ENCODE measurements around the gene BRK1. TPM values are rescaled to one million over a fixed set of nuclear protein-coding genes. Genes with fewer than 3 reads are reported as not detected.

The BRK1 gene
- total RNA-seq, 1 donor from 2014 or later: 203 TPM

Other genes with a start within 250 kb of the BRK1 start
- gene CIDEC, start 235.4 kb upstream of the BRK1 start, total RNA-seq (ENCODE audit: unreplicated experiment): not detected
- 26.6 TPM for gene JAGN1, start 225.1 kb upstream of the BRK1 start, total RNA-seq (ENCODE audit: unreplicated experiment)
- 0.74 TPM for gene IL17RE, start 212.8 kb upstream of the BRK1 start, total RNA-seq (ENCODE audit: unreplicated experiment)
- 17.5 TPM for gene IL17RC, start 198.6 kb upstream of the BRK1 start, total RNA-seq (ENCODE audit: unreplicated experiment)
- gene CRELD1, start 181.8 kb upstream of the BRK1 start, total RNA-seq (ENCODE audit: unreplicated experiment): 30.7 TPM
- 1.9 TPM for gene PRRT3, start 163.3 kb upstream of the BRK1 start, total RNA-seq (ENCODE audit: unreplicated experiment)
- gene EMC3, start 128.8 kb upstream of the BRK1 start, total RNA-seq (ENCODE audit: unreplicated experiment): 45.4 TPM
- 14.5 TPM for gene FANCD2, start 89.2 kb upstream of the BRK1 start, total RNA-seq (ENCODE audit: unreplicated experiment)
- not detected for gene FANCD2OS, start 7.4 kb upstream of the BRK1 start, total RNA-seq (ENCODE audit: unreplicated experiment)
- 66.3 TPM for gene VHL, start 26.1 kb downstream of the BRK1 start, total RNA-seq (ENCODE audit: unreplicated experiment)
- 1.1 TPM for gene IRAK2, start 49.2 kb downstream of the BRK1 start, total RNA-seq (ENCODE audit: unreplicated experiment)
- 41.2 TPM for gene TATDN2, start 132.8 kb downstream of the BRK1 start, total RNA-seq (ENCODE audit: unreplicated experiment)
- gene GHRL, start 177.3 kb downstream of the BRK1 start, total RNA-seq (ENCODE audit: unreplicated experiment): 0.62 TPM
- 367 TPM for gene SEC13, start 205.4 kb downstream of the BRK1 start, total RNA-seq (ENCODE audit: unreplicated experiment)

Data from endothelial cell (in vitro differentiated cells).